Prostate gland (tissue), 2 donors: ENCODE measurements around the gene OPRD1. TPM values are rescaled to one million over a fixed set of nuclear protein-coding genes. Genes with fewer than 3 reads are reported as not detected.

Experiments
- DNase-seq: peaks from one replicate; pipeline ENCODE4 v3.0.0-alpha.2; 2019; ENCODE audit warnings: low spot score
- H3K27ac ChIP-seq, 2 donors: fragments of 200-600 bp; sonication (generic); 2 replicates each; pipeline ENCODE4 v1.5.1; 2017 to 2019
- H3K27me3 ChIP-seq: fragments of 200-600 bp; sonication (generic); replicated peaks from 2 replicates; pipeline ENCODE4 v1.5.1; 2019; ENCODE audit not compliant: insufficient read depth
- H3K36me3 ChIP-seq, 2 donors: fragments of 200-600 bp; sonication (generic); 1 replicate in 1 of 2; 2 replicates in 1 of 2; pipeline versions ENCODE4 v1.5.1 to v1.8.1; 2017 to 2019
- H3K4me1 ChIP-seq: fragments of 200-600 bp; sonication (generic); replicated peaks from 2 replicates; pipeline ENCODE4 v1.5.1; 2019
- H3K4me3 ChIP-seq, 2 donors: fragments of 200-600 bp; sonication (generic); 2 replicates each; pipeline ENCODE4 v1.5.1; 2017 to 2019
- H3K9me3 ChIP-seq: fragments of 200-600 bp; sonication (generic); 2 replicates; pipeline ENCODE4 v1.5.1; 2017
- CTCF ChIP-seq, 4 experiments: fragments of 200-600 bp in 2 of 4; fragments of 450-650 bp in 2 of 4; sonication (generic) in 2 of 4; IDR thresholded peaks; 1 replicate in 3 of 4; 2 replicates in 1 of 4; pipeline ENCODE4 v1.5.1; 2016 to 2019; ENCODE audit warnings: antibody characterized with exemption in 4 of 4, mild to moderate bottlenecking in 2 of 4, moderate library complexity in 2 of 4
- POLR2A ChIP-seq: fragments of 450-650 bp; IDR thresholded peaks from one replicate; pipeline ENCODE4 v1.6.1; 2016; ENCODE audit warnings: antibody characterized with exemption, mild to moderate bottlenecking
- POLR2AphosphoS5 ChIP-seq: sonication (generic); formaldehyde crosslinking; IDR thresholded peaks from one replicate; pipeline ENCODE4 v1.6.1; 2017; ENCODE audit warnings: antibody characterized with exemption
- WGBS: methylation state at CpG from one replicate; pipeline ENCODE4 v1.1.5; 2018; 5-methylcytosine and 5-hydroxymethylcytosine counted together
- intact Hi-C: fragments of 100-400 bp; cut with DNase I; formaldehyde crosslinking; loops from one replicate; pipeline ENCODE4 v1.14.2; 2022
- total RNA-seq, 2 donors: library from RNA; depleted of rRNA; stranded (reverse); fragments of >200 nt; gene quantifications; one replicate each; pipeline ENCODE4 v1.1.0, GENCODE V29; 2016

OPRD1 gene
- total RNA-seq, 2 donors from 2014 or later: 0.09 to 0.34 TPM

GRCh38 chr1:28887419-28887834, 75.5 kb downstream of the OPRD1 start:
- Histone ChIP-seq H3K27ac (peak overlapping the region; percentile 66 to 75), H3K36me3 (no peaks in the 10 kb centered on the region), H3K4me3 (peak overlapping the region; percentile 90 to 91), H3K4me1 (no peaks in the 10 kb centered on the region), H3K27me3 (no peaks in the 10 kb centered on the region), H3K9me3 (no peaks in the 10 kb centered on the region)
- intact Hi-C loops: loop anchor here (2.0 to 10.0 kb wide), 4 partner anchors 27 to 373 kb away; partner anchors contain the start of gene EPB41
- 0% methylated on average over 24 of the region's 41 CpGs for WGBS
- no peak for TF ChIP-seq POLR2A
- TF ChIP-seq CTCF (IDR thresholded peaks at IDR 0.05): no peak
- no peak for TF ChIP-seq POLR2AphosphoS5
- DNase-seq: no peak

- H3K36me3 ChIP-seq: no peaks in the 10 kb centered on the region
- TF ChIP-seq CTCF (IDR thresholded peaks at IDR 0.05) (no peak), POLR2A (no peak), POLR2AphosphoS5 (no peak)
- no peaks in the 10 kb centered on the region for H3K4me1 ChIP-seq
- H3K27ac ChIP-seq: peak overlapping the region; percentile 66 to 75
- no peaks in the 10 kb centered on the region for H3K9me3 ChIP-seq
- 26% methylated on average over 24 of the region's 24 CpGs for WGBS
- DNase-seq: no peak
- no peaks in the 10 kb centered on the region for H3K27me3 ChIP-seq
- peak overlapping the region; percentile 90 to 91 for H3K4me3 ChIP-seq
- intact Hi-C loops: loop anchor here (2.0 to 10.0 kb wide), 4 partner anchors 27 to 373 kb away; partner anchors contain the start of gene EPB41
Observed at GRCh38 chr1:28887835-28888682, 76.1 kb downstream of the OPRD1 start.

- DNase-seq: no peak
- intact Hi-C loops: loop anchor here (5.0 to 10.0 kb wide), 2 partner anchors 93 to 374 kb away; no protein-coding TSS in a partner anchor
- TF ChIP-seq POLR2A (no peak), CTCF (IDR thresholded peaks at IDR 0.05) (no peak), POLR2AphosphoS5 (no peak)
- Histone ChIP-seq H3K4me3 (no peak overlapping the region), H3K36me3 (no peaks in the 10 kb centered on the region), H3K27ac (no peak overlapping the region), H3K4me1 (no peaks in the 10 kb centered on the region), H3K27me3 (no peaks in the 10 kb centered on the region), H3K9me3 (no peaks in the 10 kb centered on the region)
- 96% methylated on average over 7 of the region's 7 CpGs for WGBS
Observed at GRCh38 chr1:28888915-28889314, 76.9 kb downstream of the OPRD1 start.

GRCh38 chr1:28889357-28889756, 77.4 kb downstream of the OPRD1 start:
- Histone ChIP-seq H3K9me3 (no peaks in the 10 kb centered on the region), H3K36me3 (no peaks in the 10 kb centered on the region), H3K4me3 (no peak overlapping the region), H3K27ac (no peak overlapping the region), H3K4me1 (no peaks in the 10 kb centered on the region), H3K27me3 (no peaks in the 10 kb centered on the region)
- WGBS: 55% methylated on average over 4 of the region's 5 CpGs
- TF ChIP-seq CTCF (IDR thresholded peaks at IDR 0.05) (no peak), POLR2A (no peak), POLR2AphosphoS5 (no peak)
- DNase-seq: no peak
- intact Hi-C loops: loop anchor here (5.0 to 10.0 kb wide), 2 partner anchors 93 to 375 kb away; no protein-coding TSS in a partner anchor
